ENCODE results near the gene SLC51A. TPM values are rescaled to one million over a fixed set of nuclear protein-coding genes. Genes with fewer than 3 reads are reported as not detected.
A peak's percentile ranks its signal among the peaks of the same experiment; 100 is the strongest.

Gene SLC51A
- total and polyA plus RNA-seq, 10 donors = 0.30 to 14.6 (median 3.4) TPM

- Histone ChIP-seq H3K4me1 (peaks cover 6 to 72% (median 42%) of the 10 kb centered on the region in 6 donors), H3K27ac (peak overlapping the region in 2 of 8 donors; percentile 33 to 93), H3K9me3 (no peaks in the 10 kb centered on the region), H3K4me3 (no peak overlapping the region), H3K27me3 (replicated peaks in 1 of 7) (no peaks in the 10 kb centered on the region), H3K36me3 (no peaks in the 10 kb centered on the region)
- 79 to 86% (median 83%) methylated on average over 15 to 16 of the region's 16 CpGs for WGBS, 5 donors
- intact Hi-C loops (cut with DNase I; ENCODE audit: low total_unique reads) = no loop called here
- DNase-seq = peak; percentile 76
- TF ChIP-seq POLR2AphosphoS5 (IDR thresholded peaks at IDR 0.05) (no peak), POLR2A (IDR thresholded peaks at IDR 0.05) (no peak), CTCF (IDR thresholded peaks at IDR 0.05 in 8 of 11, conservative IDR thresholded peaks at IDR 0.05 in 3 of 11) (no peak)
Observed at GRCh38 chr3:196189566-196190347, 26.6 kb upstream of the SLC51A start.

DNA sequence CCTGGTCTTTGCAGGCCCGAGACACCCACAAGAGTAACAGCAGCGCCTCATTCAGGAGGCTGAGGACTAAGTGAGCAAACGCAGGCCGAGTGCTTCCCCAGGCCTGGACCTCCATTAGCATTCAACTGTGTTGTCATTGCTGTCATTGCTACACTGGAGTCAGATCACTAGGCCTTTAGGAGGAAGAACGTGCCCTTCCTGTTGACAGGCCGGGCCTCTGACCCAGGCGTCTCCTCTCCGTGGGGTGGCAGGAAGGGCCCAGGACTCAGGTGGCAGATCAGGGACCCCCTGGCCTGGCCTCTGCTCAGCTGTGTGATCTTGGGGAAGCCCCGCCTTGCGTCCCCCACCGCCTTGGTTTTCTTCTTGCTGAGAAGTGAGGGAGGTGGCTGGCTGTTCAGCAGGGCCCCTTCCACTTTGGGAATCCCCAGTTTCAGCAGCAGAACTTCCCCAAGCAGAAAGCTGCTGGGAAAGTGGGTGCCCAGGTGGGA lies 24.3 kb upstream of the SLC51A start:
- intact Hi-C loops (cut with DNase I; ENCODE audit: low total_unique reads) = no loop called here
- Histone ChIP-seq H3K27ac (peak overlapping the region; percentile 82 to 93 (median 89)), H3K27me3 (replicated peaks in 1 of 7) (no peaks in the 10 kb centered on the region), H3K36me3 (no peaks in the 10 kb centered on the region), H3K9me3 (no peaks in the 10 kb centered on the region), H3K4me3 (peak overlapping the region in 1 of 8 donors; percentile 45), H3K4me1 (peaks cover 6 to 78% (median 44%) of the 10 kb centered on the region in 6 donors)
- peak; percentile 60 to 66 (median 61) for TF ChIP-seq POLR2AphosphoS5 (IDR thresholded peaks at IDR 0.05)
- TF ChIP-seq CTCF (IDR thresholded peaks at IDR 0.05 in 8 of 11, conservative IDR thresholded peaks at IDR 0.05 in 3 of 11) = peak in 2 of 11 experiments; percentile 23 to 29
- TF ChIP-seq POLR2A (IDR thresholded peaks at IDR 0.05) = no peak
- DNase-seq = peak; percentile 91
- WGBS, 5 donors = 24 to 49% (median 32%) methylated on average over 11 of the region's 11 CpGs

- 22 to 43% (median 29%) methylated on average over 14 of the region's 14 CpGs for WGBS, 5 donors
- Histone ChIP-seq H3K4me1 (peaks cover 6 to 73% (median 39%) of the 10 kb centered on the region in 6 donors), H3K9me3 (no peaks in the 10 kb centered on the region), H3K27ac (peak overlapping the region; percentile 82 to 93 (median 89)), H3K4me3 (peak overlapping the region in 1 of 8 donors; percentile 45), H3K27me3 (replicated peaks in 1 of 7) (no peaks in the 10 kb centered on the region), H3K36me3 (no peaks in the 10 kb centered on the region)
- intact Hi-C loops (cut with DNase I; ENCODE audit: low total_unique reads) = no loop called here
- peak; percentile 88 for DNase-seq
- TF ChIP-seq POLR2AphosphoS5 (IDR thresholded peaks at IDR 0.05) (no peak), CTCF (IDR thresholded peaks at IDR 0.05 in 8 of 11, conservative IDR thresholded peaks at IDR 0.05 in 3 of 11) (no peak), POLR2A (IDR thresholded peaks at IDR 0.05) (no peak)
Observed at GRCh38 chr3:196192524-196193051, 23.7 kb upstream of the SLC51A start.

All from spleen (tissue), 11 donors.